GM12878 (cell line): Measurements from ENCODE around the gene GNG3. TPM values are rescaled to one million over a fixed set of nuclear protein-coding genes. Genes with fewer than 3 reads are reported as not detected.

Experiments
- ATAC-seq: fragments of 200-7000 bp; cut with Tn5 transposase; 3 replicates; pipeline ENCODE4 v1.9.1; 2020; ENCODE audit warnings: mild to moderate bottlenecking, moderate library complexity
- BruUV-seq: library from RNA; stranded (reverse); fragments of 400-500 nt; replicated peaks from 2 replicates; lab custom pipeline; 2021; lab: Mats Ljungman, UMichigan
- CTCF ChIA-PET: fragments of 300-600 bp; sonication (Branson Sonifier 250); formaldehyde crosslinking; extraction: SDS; loops from one replicate; lab custom pipeline; 2021; ENCODE audit warnings: inconsistent platforms; lab: Yijun Ruan, JAX
- POLR2A ChIA-PET: fragments of 350-600 bp; formaldehyde crosslinking; extraction: SDS; loops from one replicate; lab custom pipeline; 2021; ENCODE audit warnings: inconsistent platforms; lab: Charles Lee
- RAD21 ChIA-PET: fragments of 300-600 bp; sonication (Branson Sonifier 250); formaldehyde crosslinking; loops from one replicate; lab custom pipeline; 2023; ENCODE audit warnings: antibody characterized with exemption; ENCODE audit not compliant: unreplicated experiment; lab: Charles Lee
- SMC1A ChIA-PET: fragments of 300-600 bp; sonication (Branson Sonifier 250); formaldehyde crosslinking; loops from one replicate; lab custom pipeline; 2023; ENCODE audit not compliant: unreplicated experiment, uncharacterized antibody; lab: Charles Lee
- DNase-seq: peaks from one replicate; pipeline ENCODE4 v3.0.0-alpha.2; 2011; ENCODE audit warnings: low read depth, low spot score
- FAIRE-seq: peaks from 3 replicates; lab custom pipeline; 2011; peaks lifted over from hg19 to GRCh38; lab: Jason Lieb, UNC
- H2AFZ ChIP-seq: 2 replicates; pipeline ENCODE4 v1.6.0; 2011; ENCODE audit warnings: low read depth, low read length, control low read depth; ENCODE audit not compliant: control insufficient read depth
- H3K27ac ChIP-seq: 2 replicates; pipeline ENCODE4 v1.5.1; 2011; ENCODE audit warnings: control low read depth; ENCODE audit not compliant: control insufficient read depth, insufficient read depth
- H3K27me3 ChIP-seq, 2 experiments: replicated peaks in 1 of 2; 2 replicates each; pipeline versions ENCODE4 v1.6.0 to v1.6.1; 2011; ENCODE audit warnings: low read length in 1 of 2; ENCODE audit not compliant: control insufficient read depth in 2 of 2, insufficient read depth in 2 of 2
- H3K36me3 ChIP-seq, 2 experiments: 2 replicates each; pipeline ENCODE4 v1.5.1; 2011; ENCODE audit warnings: low read length in 1 of 2; ENCODE audit not compliant: control insufficient read depth in 2 of 2, insufficient read depth in 2 of 2
- H3K4me1 ChIP-seq: 2 replicates; pipeline ENCODE4 v1.6.1; 2011; ENCODE audit warnings: mild to moderate bottlenecking, low read length, moderate library complexity, mixed read lengths; ENCODE audit not compliant: control insufficient read depth, insufficient read depth
- H3K4me2 ChIP-seq: 2 replicates; pipeline ENCODE4 v1.6.0; 2011; ENCODE audit warnings: control low read depth; ENCODE audit not compliant: control insufficient read depth, insufficient read depth
- H3K4me3 ChIP-seq: fragments of 200-600 bp; sonication (generic); 2 replicates; pipeline ENCODE4 v1.5.1; 2016
- H3K79me2 ChIP-seq: 2 replicates; pipeline ENCODE4 v1.6.0; 2011; ENCODE audit warnings: low read length; ENCODE audit not compliant: control insufficient read depth, insufficient read depth
- H3K9ac ChIP-seq: 2 replicates; pipeline ENCODE4 v1.8.0; 2011; ENCODE audit warnings: low read length, control low read depth, mixed read lengths; ENCODE audit not compliant: control insufficient read depth, insufficient read depth
- H3K9me3 ChIP-seq: replicated peaks from 3 replicates; pipeline ENCODE4 v1.5.1; 2011; ENCODE audit warnings: mild to moderate bottlenecking, low read length; ENCODE audit not compliant: control insufficient read depth, insufficient read depth
- H4K20me1 ChIP-seq: 2 replicates; pipeline ENCODE4 v1.6.0; 2011; ENCODE audit not compliant: control insufficient read depth, insufficient read depth
- CHD1 ChIP-seq: IDR thresholded peaks from 2 replicates; pipeline ENCODE4 v1.6.1; 2012; ENCODE audit warnings: low read depth, low read length, improper control_type of control experiment
- CREB1 ChIP-seq: IDR thresholded peaks from 2 replicates; pipeline ENCODE4 v1.6.1; 2012; ENCODE audit warnings: low read depth, mild to moderate bottlenecking, inconsistent platforms
- MYB ChIP-seq: fragments of 150-350 bp; IDR thresholded peaks from 2 replicates; pipeline ENCODE4 v1.6.1; 2014; ENCODE audit warnings: mild to moderate bottlenecking, low read depth, low read length, borderline replicate concordance
- NFIC ChIP-seq: IDR thresholded peaks from 2 replicates; pipeline ENCODE4 v1.6.1; 2012; ENCODE audit warnings: low read depth, mild to moderate bottlenecking, inconsistent platforms, low read length, moderate library complexity
- NR2C2 ChIP-seq: IDR thresholded peaks from 2 replicates; pipeline ENCODE4 v1.6.1; 2011; ENCODE audit warnings: borderline replicate concordance, low read depth; ENCODE audit not compliant: control insufficient read depth, insufficient read length
- SMAD5 ChIP-seq: IDR thresholded peaks from 2 replicates; pipeline ENCODE4 v1.6.1; 2016; ENCODE audit warnings: antibody characterized with exemption, low read depth
- SREBF1 ChIP-seq: IDR thresholded peaks from 2 replicates; pipeline ENCODE4 v1.6.1; 2012; ENCODE audit warnings: mild to moderate bottlenecking, low read length
- STAT3 ChIP-seq: IDR thresholded peaks from 2 replicates; pipeline ENCODE4 v1.6.1; 2011; ENCODE audit warnings: low read depth, low read length, improper control_type of control experiment
- WRNIP1 ChIP-seq: IDR thresholded peaks from 2 replicates; pipeline ENCODE4 v1.6.1; 2011; ENCODE audit warnings: low read depth, low read length, improper control_type of control experiment, borderline replicate concordance
- WGBS: methylation state at CpG from one replicate; pipeline ENCODE4 v1.1.6; 2016; ENCODE audit warnings: low lambda C conversion rate; ENCODE audit not compliant: insufficient replicate concordance, insufficient coverage; ENCODE audit errors: missing lambda C conversion rate; 5-methylcytosine and 5-hydroxymethylcytosine counted together
- in situ Hi-C: fragments of 300-500 bp; cut with MboI; formaldehyde crosslinking; loops from 9 replicates; pipeline ENCODE4 v1.14.3; 2018; ENCODE audit warnings: mixed read lengths
- intact Hi-C: fragments of 100-400 bp; cut with micrococcal nuclease; formaldehyde crosslinking; loops from one replicate; pipeline ENCODE4 v1.14.2; 2022; ENCODE audit not compliant: unreplicated experiment
- polyA plus RNA-seq, 11 experiments: library from polyadenylated mRNA; depleted of rRNA in 4 of 11; unstranded in 6 of 11; stranded (reverse) in 5 of 11; fragments of >200 nt; fragmentation: Nextera tagmentation in 4 of 11; fragmentation: Illumina TruSeq in 1 of 11; extraction: Ambion mirVana in 4 of 11; extraction: Trizol in 1 of 11; gene quantifications; 1 replicate in 1 of 11; 2 replicates in 10 of 11; pipeline versions ENCODE4 v1.2.1 to v1.2.3, GENCODE V29; 2011 to 2016; ENCODE audit warnings: inconsistent platforms in 2 of 11, missing spikeins in 2 of 11, low read depth in 1 of 11
- total RNA-seq, 4 experiments: library from RNA; depleted of rRNA in 3 of 4; stranded (reverse); fragments of >200 nt in 3 of 4; fragmentation: Illumina TruSeq in 1 of 4; extraction: Trizol in 1 of 4; gene quantifications; 2 replicates each; pipeline versions ENCODE4 v1.2.1 to v1.2.3, GENCODE V29; 2013 to 2021
- TF ChIP-seq, protein P1 (sequence below): IDR thresholded peaks from 2 replicates; pipeline ENCODE4 v1.6.1; 2012; ENCODE audit warnings: improper control_type of control experiment, low read depth, low read length; ENCODE audit not compliant: insufficient replicate concordance
- TF ChIP-seq, protein P2 (sequence below): IDR thresholded peaks from 2 replicates; pipeline ENCODE4 v1.6.1; 2012; ENCODE audit warnings: mild to moderate bottlenecking, low read depth, low read length

GNG3 gene
- total and polyA plus RNA-seq, 10 of the 15 experiments (the other 5 are each of a cell fraction or from before 2014, with no cell fraction given), result 0.27 to 0.83 (median 0.57) TPM; not detected in 5

DNA sequence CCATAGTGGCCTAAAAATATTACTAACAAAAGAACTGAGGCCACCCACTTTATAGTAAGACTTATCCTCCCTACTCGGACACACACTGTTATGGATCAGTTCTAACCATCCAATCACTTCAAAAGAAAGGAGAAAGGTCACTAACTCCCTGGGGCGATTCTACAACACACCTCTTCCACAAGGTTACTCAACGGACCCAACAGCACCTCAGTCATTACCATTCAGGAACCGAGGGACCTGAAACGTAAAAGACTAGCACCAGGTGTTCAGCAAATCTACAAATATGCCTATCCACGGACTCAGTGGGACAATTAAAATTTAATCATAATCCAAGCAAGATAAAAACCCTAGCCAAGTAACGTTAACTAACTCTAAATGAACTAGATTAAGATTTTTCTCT lies 18.2 kb downstream of the GNG3 start:
- POLR2A ChIA-PET, result interaction anchor here (0.6 to 6.8 kb wide), 10 partner anchors 11 to 134 kb away, joined by 3 to 79 read pairs (median 22); partner anchors contain the start of genes BSCL2, C11orf98, CSKMT and GNG3
- RAD21 ChIA-PET, result interaction anchor here (0.9 to 3.9 kb wide), 7 partner anchors 28 to 133 kb away, joined by 3 to 15 read pairs (median 3); partner anchors contain the start of genes C11orf98, CSKMT, TAF6L and ZBTB3
- Histone ChIP-seq H3K4me2 (peak overlapping the region; percentile 81), H3K27ac (peak overlapping the region; percentile 94), H3K9me3 (no peaks in the 10 kb centered on the region; the same call in 2 of the 3 replicates), H3K79me2 (peaks cover 80% of the 10 kb centered on the region), H3K9ac (peak overlapping the region; percentile 91), H2AFZ (no peak overlapping the region), H4K20me1 (peaks cover 11% of the 10 kb centered on the region; the same call in 1 of the 2 replicates), H3K36me3 (peaks cover 9 to 39% of the 10 kb centered on the region in 2 experiments), H3K27me3 (no peaks in the 10 kb centered on the region), H3K4me3 (peak overlapping the region; percentile 100), H3K4me1 (no peaks in the 10 kb centered on the region; the same call in 1 of the 2 replicates)
- DNase-seq (no peak), FAIRE-seq (no peak), ATAC-seq (no peak)
- SMC1A ChIA-PET, result interaction anchor here (1.0 to 4.8 kb wide), 6 partner anchors 15 to 134 kb away, joined by 3 to 26 read pairs (median 4); partner anchors contain the start of genes TUT1 and ZBTB3
- intact Hi-C loops, result loop anchor here (5.0 kb wide), 2 partner anchors 47 to 123 kb away; partner anchors contain the start of genes MTA2 and TAF6L
- BruUV-seq, result TSS peak; percentile 48
- WGBS, result 0% methylated on average over 7 of the region's 7 CpGs
- CTCF ChIA-PET, result interaction anchor here (0.6 to 2.2 kb wide), 5 partner anchors 45 to 301 kb away, joined by 3 to 7 read pairs (median 4); no protein-coding TSS in a partner anchor
- in situ Hi-C loops, result no loop called here
- TF ChIP-seq SMAD5 (0 out of 2 replicates have a peak, but pooled peaks have one; percentile 37), NR2C2 (no peak), STAT3 (no peak), NFIC (no peak), CREB1 (no peak), WRNIP1 (peak; percentile 91; the same call in 1 of the 2 replicates), SREBF1 (no peak), CHD1 (0 out of 2 replicates have a peak, but pooled peaks have one; percentile 72), MYB (no peak)
- TF ChIP-seq, protein P1, sequence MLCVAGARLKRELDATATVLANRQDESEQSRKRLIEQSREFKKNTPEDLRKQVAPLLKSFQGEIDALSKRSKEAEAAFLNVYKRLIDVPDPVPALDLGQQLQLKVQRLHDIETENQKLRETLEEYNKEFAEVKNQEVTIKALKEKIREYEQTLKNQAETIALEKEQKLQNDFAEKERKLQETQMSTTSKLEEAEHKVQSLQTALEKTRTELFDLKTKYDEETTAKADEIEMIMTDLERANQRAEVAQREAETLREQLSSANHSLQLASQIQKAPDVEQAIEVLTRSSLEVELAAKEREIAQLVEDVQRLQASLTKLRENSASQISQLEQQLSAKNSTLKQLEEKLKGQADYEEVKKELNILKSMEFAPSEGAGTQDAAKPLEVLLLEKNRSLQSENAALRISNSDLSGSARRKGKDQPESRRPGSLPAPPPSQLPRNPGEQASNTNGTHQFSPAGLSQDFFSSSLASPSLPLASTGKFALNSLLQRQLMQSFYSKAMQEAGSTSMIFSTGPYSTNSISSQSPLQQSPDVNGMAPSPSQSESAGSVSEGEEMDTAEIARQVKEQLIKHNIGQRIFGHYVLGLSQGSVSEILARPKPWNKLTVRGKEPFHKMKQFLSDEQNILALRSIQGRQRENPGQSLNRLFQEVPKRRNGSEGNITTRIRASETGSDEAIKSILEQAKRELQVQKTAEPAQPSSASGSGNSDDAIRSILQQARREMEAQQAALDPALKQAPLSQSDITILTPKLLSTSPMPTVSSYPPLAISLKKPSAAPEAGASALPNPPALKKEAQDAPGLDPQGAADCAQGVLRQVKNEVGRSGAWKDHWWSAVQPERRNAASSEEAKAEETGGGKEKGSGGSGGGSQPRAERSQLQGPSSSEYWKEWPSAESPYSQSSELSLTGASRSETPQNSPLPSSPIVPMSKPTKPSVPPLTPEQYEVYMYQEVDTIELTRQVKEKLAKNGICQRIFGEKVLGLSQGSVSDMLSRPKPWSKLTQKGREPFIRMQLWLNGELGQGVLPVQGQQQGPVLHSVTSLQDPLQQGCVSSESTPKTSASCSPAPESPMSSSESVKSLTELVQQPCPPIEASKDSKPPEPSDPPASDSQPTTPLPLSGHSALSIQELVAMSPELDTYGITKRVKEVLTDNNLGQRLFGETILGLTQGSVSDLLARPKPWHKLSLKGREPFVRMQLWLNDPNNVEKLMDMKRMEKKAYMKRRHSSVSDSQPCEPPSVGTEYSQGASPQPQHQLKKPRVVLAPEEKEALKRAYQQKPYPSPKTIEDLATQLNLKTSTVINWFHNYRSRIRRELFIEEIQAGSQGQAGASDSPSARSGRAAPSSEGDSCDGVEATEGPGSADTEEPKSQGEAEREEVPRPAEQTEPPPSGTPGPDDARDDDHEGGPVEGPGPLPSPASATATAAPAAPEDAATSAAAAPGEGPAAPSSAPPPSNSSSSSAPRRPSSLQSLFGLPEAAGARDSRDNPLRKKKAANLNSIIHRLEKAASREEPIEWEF, result no peak
- TF ChIP-seq, protein P2, sequence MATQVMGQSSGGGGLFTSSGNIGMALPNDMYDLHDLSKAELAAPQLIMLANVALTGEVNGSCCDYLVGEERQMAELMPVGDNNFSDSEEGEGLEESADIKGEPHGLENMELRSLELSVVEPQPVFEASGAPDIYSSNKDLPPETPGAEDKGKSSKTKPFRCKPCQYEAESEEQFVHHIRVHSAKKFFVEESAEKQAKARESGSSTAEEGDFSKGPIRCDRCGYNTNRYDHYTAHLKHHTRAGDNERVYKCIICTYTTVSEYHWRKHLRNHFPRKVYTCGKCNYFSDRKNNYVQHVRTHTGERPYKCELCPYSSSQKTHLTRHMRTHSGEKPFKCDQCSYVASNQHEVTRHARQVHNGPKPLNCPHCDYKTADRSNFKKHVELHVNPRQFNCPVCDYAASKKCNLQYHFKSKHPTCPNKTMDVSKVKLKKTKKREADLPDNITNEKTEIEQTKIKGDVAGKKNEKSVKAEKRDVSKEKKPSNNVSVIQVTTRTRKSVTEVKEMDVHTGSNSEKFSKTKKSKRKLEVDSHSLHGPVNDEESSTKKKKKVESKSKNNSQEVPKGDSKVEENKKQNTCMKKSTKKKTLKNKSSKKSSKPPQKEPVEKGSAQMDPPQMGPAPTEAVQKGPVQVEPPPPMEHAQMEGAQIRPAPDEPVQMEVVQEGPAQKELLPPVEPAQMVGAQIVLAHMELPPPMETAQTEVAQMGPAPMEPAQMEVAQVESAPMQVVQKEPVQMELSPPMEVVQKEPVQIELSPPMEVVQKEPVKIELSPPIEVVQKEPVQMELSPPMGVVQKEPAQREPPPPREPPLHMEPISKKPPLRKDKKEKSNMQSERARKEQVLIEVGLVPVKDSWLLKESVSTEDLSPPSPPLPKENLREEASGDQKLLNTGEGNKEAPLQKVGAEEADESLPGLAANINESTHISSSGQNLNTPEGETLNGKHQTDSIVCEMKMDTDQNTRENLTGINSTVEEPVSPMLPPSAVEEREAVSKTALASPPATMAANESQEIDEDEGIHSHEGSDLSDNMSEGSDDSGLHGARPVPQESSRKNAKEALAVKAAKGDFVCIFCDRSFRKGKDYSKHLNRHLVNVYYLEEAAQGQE, result no peak
